Body of pancreas (tissue), 4 donors: Measurements from ENCODE around the gene CYTH3. TPM values are rescaled to one million over a fixed set of nuclear protein-coding genes. Genes with fewer than 3 reads are reported as not detected.
"Not testable (repeated sequence)": the region's sequence is repeated elsewhere in the genome, so short reads cannot be mapped to it uniquely, and the experiment has no call there.

Source experiments
- ATAC-seq: fragments of 150-250 bp; one replicate; pipeline ENCODE4 v1.9.1; 2016
- DNase-seq, 4 donors: peaks; one replicate each; pipeline ENCODE4 v3.0.0-alpha.2; 2019
- H3K27ac ChIP-seq, 4 donors: fragments of 200-600 bp; sonication (generic); 1 replicate in 3 of 4; 2 replicates in 1 of 4; pipeline versions ENCODE4 v1.5.1 to v1.6.1; 2016 to 2019; ENCODE audit warnings: mild to moderate bottlenecking in 1 of 4, mixed read lengths in 1 of 4, moderate library complexity in 1 of 4
- H3K27me3 ChIP-seq, 2 donors: fragments of 200-600 bp; sonication (generic); one replicate each; pipeline ENCODE4 v1.6.0; 2016; ENCODE audit warnings: mild to moderate bottlenecking in 1 of 2
- H3K36me3 ChIP-seq, 2 donors: fragments of 200-600 bp; sonication (generic); replicated peaks in 1 of 2; 2 replicates each; pipeline ENCODE4 v1.5.1; 2016; ENCODE audit warnings: low read depth in 2 of 2; ENCODE audit not compliant: insufficient read depth in 1 of 2
- H3K4me1 ChIP-seq: fragments of 200-600 bp; sonication (generic); one replicate; pipeline ENCODE4 v1.6.0; 2016
- H3K4me3 ChIP-seq, 2 donors: fragments of 200-600 bp; sonication (generic); 1 replicate in 1 of 2; 2 replicates in 1 of 2; pipeline ENCODE4 v1.5.1; 2016 to 2019
- H3K9me3 ChIP-seq, 3 donors: fragments of 200-600 bp; sonication (generic); 1 replicate in 2 of 3; 2 replicates in 1 of 3; pipeline ENCODE4 v1.5.1; 2016
- POLR2A ChIP-seq, 3 donors: fragments of 450-650 bp; IDR thresholded peaks; one replicate each; pipeline ENCODE4 v1.6.1; 2016; ENCODE audit warnings: antibody characterized with exemption in 3 of 3, mild to moderate bottlenecking in 2 of 3
- WGBS, 2 donors: methylation state at CpG; one replicate each; pipeline ENCODE4 v1.1.5; 2017; 5-methylcytosine and 5-hydroxymethylcytosine counted together
- intact Hi-C: fragments of 100-400 bp; cut with DNase I; formaldehyde crosslinking; loops from one replicate; pipeline ENCODE4 v1.15.1; 2023
- total RNA-seq, 2 donors: library from RNA; depleted of rRNA; stranded (reverse); fragments of >200 nt; gene quantifications; one replicate each; pipeline ENCODE4 v1.1.0, GENCODE V29; 2016
- TF ChIP-seq, protein P1 (sequence below), 7 experiments: fragments of 450-650 bp in 4 of 7; fragments of 200-600 bp in 3 of 7; sonication (generic) in 3 of 7; IDR thresholded peaks; one replicate each; pipeline ENCODE4 v1.5.1; 2016 to 2019; ENCODE audit warnings: antibody characterized with exemption in 7 of 7

The CYTH3 gene
- total RNA-seq, 2 donors from 2014 or later = 14.0 to 18.8 TPM

DNA sequence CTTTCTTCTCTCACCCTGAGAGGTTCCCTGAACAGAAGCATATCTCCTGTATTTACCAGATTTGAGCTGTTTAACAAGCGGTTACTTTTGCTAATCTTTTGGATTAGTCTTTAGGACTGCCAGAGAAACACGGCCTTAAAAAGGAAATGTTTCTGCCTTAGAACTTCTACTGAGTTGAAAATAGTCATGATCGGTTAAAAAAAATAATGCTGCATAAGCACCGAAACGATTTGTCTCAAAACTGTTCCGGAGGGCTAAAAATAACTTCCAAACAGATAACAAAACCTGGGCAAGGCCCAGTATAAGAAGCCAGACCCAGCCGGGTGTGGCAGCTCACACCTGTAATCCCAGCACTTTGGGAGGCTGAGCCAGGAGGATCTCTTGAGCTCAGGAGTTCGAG lies 43.3 kb upstream of the CYTH3 start:
- intact Hi-C loops = no loop called here
- H3K4me1 ChIP-seq = no peaks in the 10 kb centered on the region
- no peaks in the 10 kb centered on the region for H3K36me3 ChIP-seq
- WGBS, 2 donors = 37 to 38% methylated on average over 8 of the region's 8 CpGs
- H3K27me3 ChIP-seq = no peaks in the 10 kb centered on the region
- H3K4me3 ChIP-seq = no peak overlapping the region
- no peak for TF ChIP-seq POLR2A (IDR thresholded peaks at IDR 0.05)
- TF ChIP-seq, protein P1, sequence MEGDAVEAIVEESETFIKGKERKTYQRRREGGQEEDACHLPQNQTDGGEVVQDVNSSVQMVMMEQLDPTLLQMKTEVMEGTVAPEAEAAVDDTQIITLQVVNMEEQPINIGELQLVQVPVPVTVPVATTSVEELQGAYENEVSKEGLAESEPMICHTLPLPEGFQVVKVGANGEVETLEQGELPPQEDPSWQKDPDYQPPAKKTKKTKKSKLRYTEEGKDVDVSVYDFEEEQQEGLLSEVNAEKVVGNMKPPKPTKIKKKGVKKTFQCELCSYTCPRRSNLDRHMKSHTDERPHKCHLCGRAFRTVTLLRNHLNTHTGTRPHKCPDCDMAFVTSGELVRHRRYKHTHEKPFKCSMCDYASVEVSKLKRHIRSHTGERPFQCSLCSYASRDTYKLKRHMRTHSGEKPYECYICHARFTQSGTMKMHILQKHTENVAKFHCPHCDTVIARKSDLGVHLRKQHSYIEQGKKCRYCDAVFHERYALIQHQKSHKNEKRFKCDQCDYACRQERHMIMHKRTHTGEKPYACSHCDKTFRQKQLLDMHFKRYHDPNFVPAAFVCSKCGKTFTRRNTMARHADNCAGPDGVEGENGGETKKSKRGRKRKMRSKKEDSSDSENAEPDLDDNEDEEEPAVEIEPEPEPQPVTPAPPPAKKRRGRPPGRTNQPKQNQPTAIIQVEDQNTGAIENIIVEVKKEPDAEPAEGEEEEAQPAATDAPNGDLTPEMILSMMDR (IDR thresholded peaks at IDR 0.05) = no peak
- DNase-seq (no peak), ATAC-seq (no peak)
- H3K27ac ChIP-seq = no peak overlapping the region
- no peaks in the 10 kb centered on the region for H3K9me3 ChIP-seq

DNA sequence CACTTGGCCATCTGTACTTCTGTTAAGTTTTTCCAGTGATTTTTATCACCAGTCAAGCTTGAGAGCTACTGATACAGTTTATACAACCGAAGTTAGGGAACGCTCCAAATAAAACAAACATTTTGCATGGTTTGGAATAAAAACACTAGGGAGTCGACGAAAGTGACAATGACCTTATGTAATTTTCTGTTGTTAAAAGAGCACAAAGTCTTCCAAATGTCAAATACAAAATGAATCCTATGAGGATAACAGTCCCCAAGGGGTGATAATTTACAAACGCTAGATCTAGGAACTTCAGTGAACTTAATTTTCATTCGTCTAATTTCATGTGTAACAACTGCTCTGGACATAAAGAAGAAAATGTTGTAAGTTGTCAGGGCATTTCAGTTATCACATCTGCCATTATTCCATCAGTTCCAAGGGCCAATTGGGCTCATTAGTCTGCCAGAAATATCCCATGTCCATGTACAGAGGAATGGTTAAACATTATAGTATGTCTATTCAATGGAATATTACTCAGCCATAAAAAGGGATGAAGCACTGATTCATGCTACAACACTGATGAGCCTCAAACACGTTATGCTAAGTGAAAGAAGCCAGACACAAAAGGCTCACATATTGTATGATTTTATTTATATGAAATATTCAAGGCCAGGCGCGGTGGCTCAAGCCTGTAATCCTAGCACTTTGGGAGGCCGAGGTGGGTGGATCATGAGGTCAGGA lies 38.0 kb upstream of the CYTH3 start:
- Histone ChIP-seq H3K4me1 (no peaks in the 10 kb centered on the region), H3K9me3 (no peaks in the 10 kb centered on the region), H3K27ac (no peak overlapping the region), H3K27me3 (no peaks in the 10 kb centered on the region), H3K36me3 (no peaks in the 10 kb centered on the region), H3K4me3 (no peak overlapping the region)
- no peak for TF ChIP-seq POLR2A (IDR thresholded peaks at IDR 0.05)
- TF ChIP-seq, protein P1 (IDR thresholded peaks at IDR 0.05) = no peak
- ATAC-seq = no peak
- intact Hi-C loops = no loop called here
- 83 to 84% methylated on average over 10 of the region's 10 CpGs for WGBS, 2 donors
- DNase-seq = no peak

GRCh38 chr7:6307762-6308161 lies 35.3 kb upstream of the CYTH3 start:
- Histone ChIP-seq H3K4me3 (no peak overlapping the region), H3K27me3 (no peaks in the 10 kb centered on the region), H3K36me3 (no peaks in the 10 kb centered on the region), H3K9me3 (no peaks in the 10 kb centered on the region), H3K27ac (no peak overlapping the region), H3K4me1 (no peaks in the 10 kb centered on the region)
- WGBS, 2 donors = 57 to 58% methylated on average over 5 of the region's 5 CpGs
- DNase-seq = no peak
- no peak for TF ChIP-seq POLR2A (IDR thresholded peaks at IDR 0.05)
- TF ChIP-seq, protein P1 (IDR thresholded peaks at IDR 0.05) = no peak
- ATAC-seq = no peak
- intact Hi-C loops = no loop called here

GRCh38 chr7:6306471-6306870 lies 34.0 kb upstream of the CYTH3 start:
- TF ChIP-seq, protein P1 (IDR thresholded peaks at IDR 0.05) = no peak
- TF ChIP-seq POLR2A (IDR thresholded peaks at IDR 0.05) = no peak
- intact Hi-C loops = no loop called here
- Histone ChIP-seq H3K9me3 (no peaks in the 10 kb centered on the region), H3K4me3 (no peak overlapping the region), H3K27ac (no peak overlapping the region), H3K36me3 (no peaks in the 10 kb centered on the region), H3K4me1 (no peaks in the 10 kb centered on the region), H3K27me3 (no peaks in the 10 kb centered on the region)
- no peak for DNase-seq
- no peak for ATAC-seq
- 67 to 72% methylated on average over 3 of the region's 3 CpGs for WGBS, 2 donors

DNA sequence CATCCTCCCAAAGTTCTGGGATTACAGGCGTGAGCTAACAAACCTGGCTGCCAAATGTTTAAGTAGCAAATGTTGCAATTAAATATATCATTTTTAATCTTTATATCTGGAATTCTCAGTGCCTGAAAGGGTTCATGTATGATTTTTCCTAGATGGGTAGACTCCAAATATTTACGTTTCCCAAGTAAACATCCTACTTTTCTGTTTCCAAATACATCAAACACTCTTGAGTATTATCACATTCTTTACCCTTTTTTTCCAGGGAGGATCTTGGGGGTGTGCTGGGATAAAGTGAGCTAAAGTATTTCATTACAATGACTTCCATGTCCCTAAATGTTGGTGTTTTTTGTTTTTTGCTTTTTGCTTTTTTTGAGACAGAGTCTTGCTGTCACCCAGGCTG lies 32.9 kb upstream of the CYTH3 start:
- no peaks in the 10 kb centered on the region for H3K4me1 ChIP-seq
- H3K27ac ChIP-seq = no peak overlapping the region
- intact Hi-C loops = no loop called here
- ATAC-seq = no peak
- H3K27me3 ChIP-seq = no peaks in the 10 kb centered on the region
- no peak overlapping the region for H3K4me3 ChIP-seq
- H3K9me3 ChIP-seq = no peaks in the 10 kb centered on the region
- no peak for TF ChIP-seq POLR2A (IDR thresholded peaks at IDR 0.05)
- TF ChIP-seq, protein P1 (IDR thresholded peaks at IDR 0.05) = no peak
- no peak for DNase-seq
- no peaks in the 10 kb centered on the region for H3K36me3 ChIP-seq
- WGBS, 2 donors = 35 to 37% methylated on average over 2 of the region's 2 CpGs

- H3K9me3 ChIP-seq, intact Hi-C loops, DNase-seq, H3K27ac ChIP-seq, H3K27me3 ChIP-seq, ATAC-seq, H3K4me3 ChIP-seq, H3K36me3 ChIP-seq, H3K4me1 ChIP-seq: not testable (repeated sequence)
- 85 to 88% methylated on average over 4 of the region's 4 CpGs for WGBS, 2 donors
Measured at GRCh38 chr7:6301446-6301845, 29.0 kb upstream of the CYTH3 start.
